COLO829 (cell line): Measurements from ENCODE around the gene SCAF4.
"Not testable (repeated sequence)": the region's sequence is repeated elsewhere in the genome, so short reads cannot be mapped to it uniquely, and the experiment has no call there.

ENCODE experiments used
- DNase-seq: peaks from one replicate; pipeline ENCODE4 v3.0.0; 2012; ENCODE audit warnings: low spot score

SCAF4 gene

DNA sequence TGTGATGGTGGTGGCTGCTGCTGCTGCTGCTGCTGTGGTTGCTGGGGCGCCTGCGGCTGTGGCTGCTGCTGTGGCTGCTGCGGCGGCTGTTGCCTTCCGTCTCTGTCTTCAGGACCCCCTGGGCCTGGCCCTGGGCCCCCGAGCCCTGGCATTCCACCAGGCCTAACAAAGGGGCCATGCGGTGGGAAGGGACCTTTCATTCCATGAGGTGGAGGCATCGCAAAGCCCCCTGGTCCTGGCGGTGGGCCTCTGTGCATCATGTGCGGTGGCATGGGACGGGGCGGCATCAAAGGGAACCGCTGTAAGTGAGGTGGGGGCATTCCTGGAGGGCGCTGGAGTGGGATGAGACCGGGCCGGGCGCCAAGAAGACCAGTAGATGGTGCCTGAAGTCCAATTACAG is 60.0 kb downstream of the SCAF4 start:
- no peak for DNase-seq

DNA sequence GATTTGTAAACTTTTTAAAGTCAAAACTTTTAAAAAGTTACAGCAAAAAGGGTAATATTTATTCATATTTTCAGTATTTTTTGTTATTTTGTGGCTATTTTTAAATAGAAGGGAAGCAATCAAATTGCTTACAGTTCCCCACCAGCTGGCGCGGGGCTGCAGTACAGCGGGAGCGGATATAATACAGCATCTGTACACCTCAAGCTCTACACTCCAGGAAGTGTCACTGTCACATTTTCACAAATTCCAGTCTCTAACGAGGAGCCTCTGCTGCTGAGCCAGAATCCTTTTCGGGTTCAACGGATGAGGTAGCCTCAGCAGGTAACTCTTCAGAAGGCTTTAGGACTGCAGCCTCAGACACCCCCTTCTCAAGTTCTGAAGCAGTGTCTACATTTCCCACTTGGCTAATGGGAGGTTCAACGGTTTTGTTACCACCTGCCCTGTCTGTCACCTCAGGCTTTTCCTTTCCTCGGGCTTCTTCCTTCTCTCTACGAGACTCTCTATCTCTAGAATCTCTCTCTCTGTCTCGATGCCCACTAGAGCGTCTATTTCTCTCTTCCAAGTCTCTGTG is 60.7 kb downstream of the SCAF4 start:
- no peak for DNase-seq

DNA sequence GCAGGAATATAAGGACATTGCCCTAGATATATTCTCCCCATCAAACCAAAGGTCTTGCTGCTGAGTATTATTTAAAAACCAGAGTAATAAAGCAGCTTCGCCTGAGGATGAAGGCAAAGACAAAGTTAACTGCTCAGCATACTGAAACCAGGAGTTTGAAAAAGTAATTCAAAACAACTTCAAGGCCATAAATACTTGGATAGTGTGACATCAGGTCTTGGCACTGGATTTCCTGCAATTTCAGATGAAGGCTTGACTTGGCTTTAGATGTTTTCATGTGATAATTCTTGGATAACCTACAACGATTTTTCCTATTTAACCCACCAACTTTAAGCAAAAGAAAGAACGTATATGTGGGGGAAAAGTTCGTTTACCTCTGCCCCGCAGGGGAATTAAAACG is 61.8 kb downstream of the SCAF4 start:
- DNase-seq, result no peak

DNA sequence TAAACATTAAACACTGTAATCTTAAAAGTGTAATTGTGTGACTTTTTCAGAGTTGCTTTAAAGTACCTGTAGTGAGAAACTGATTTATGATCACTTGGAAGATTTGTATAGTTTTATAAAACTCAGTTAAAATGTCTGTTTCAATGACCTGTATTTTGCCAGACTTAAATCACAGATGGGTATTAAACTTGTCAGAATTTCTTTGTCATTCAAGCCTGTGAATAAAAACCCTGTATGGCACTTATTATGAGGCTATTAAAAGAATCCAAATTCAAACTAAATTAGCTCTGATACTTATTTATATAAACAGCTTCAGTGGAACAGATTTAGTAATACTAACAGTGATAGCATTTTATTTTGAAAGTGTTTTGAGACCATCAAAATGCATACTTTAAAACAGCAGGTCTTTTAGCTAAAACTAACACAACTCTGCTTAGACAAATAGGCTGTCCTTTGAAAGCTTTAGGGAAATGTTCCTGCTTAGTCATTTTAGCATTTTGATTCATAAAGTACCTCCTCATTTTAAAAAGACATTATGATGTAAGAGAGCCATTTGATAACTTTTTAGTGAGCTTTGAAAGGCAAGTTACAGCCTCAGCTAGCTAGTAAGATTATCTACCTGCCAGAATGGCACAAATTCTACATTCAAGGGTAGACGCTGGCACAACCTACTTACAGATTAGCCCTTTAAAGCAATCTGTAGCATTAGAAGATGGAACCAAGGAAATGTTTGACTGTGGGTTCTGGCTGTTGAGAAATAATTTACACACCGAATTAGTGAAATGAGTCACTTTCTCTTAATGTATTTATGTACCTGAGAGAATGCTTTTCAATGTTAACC is 63.0 kb downstream of the SCAF4 start:
- no peak for DNase-seq

DNA sequence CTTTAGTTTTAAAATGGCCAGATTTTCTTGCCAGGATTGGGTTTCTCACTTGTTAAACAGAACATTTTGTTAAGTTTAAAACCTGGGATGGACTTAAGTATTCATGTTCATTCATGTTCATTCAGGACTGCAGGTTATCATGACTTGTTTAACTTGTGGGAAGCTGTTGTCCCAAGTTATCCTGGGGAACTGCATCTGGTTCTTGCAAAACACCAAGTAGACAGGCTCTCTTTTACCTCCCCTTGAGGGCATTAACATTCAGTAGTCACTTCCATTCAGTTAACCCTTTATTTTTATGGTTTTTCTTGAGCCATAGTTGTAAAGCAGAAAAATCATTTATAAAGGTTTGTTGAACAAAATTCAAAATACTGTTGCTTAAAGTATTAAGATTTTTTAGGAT is 64.3 kb downstream of the SCAF4 start:
- no peak for DNase-seq

DNA sequence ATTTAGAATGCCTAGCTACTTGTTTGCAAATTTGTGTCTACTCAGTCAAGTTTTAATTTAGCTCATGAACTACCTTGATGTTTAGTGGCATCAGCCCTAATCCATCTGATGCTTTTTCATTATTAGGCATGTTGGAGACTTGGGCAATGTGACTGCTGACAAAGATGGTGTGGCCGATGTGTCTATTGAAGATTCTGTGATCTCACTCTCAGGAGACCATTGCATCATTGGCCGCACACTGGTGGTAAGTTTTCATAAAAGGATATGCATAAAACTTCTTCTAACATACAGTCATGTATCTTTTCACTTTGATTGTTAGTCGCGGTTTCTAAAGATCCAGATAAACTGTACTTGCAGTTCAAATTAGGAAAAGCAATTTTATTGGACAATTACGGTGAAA is 64.8 kb downstream of the SCAF4 start:
- no peak for DNase-seq

DNA sequence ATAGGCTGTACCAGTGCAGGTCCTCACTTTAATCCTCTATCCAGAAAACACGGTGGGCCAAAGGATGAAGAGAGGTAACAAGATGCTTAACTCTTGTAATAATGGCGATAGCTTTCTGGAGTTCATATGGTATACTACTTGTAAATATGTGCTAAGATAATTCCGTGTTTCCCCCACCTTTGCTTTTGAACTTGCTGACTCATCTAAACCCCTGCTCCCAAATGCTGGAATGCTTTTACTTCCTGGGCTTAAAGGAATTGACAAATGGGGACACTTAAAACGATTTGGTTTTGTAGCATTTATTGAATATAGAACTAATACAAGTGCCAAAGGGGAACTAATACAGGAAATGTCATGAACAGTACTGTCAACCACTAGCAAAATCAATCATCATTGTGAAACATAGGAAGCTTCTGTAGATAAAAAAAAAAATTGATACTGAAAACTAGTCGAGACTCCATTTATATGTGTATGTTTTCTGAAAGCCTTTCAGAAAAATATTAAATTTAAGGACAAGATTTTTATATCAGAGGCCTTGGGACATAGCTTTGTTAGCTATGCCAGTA is 65.4 kb downstream of the SCAF4 start:
- no peak for DNase-seq

DNA sequence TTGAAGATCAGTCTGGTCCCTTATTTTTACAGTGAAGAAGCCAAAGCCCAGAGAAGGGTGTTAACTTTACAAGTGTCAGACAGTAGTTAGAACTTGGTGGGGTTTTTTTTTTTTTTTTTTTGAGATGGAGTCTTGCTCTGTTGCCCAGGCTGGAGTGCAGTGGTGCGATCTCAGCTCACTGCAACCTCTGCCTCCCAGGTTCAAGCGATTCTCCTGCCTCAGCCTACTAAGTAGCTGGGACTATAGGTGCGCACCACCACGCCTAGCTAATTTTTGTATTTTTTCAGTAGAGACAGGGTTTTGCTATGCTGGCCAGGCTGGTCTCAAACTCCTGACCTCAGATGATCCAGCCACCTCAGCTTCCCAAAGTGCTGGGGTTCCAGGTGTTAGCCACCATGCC is 66.0 kb downstream of the SCAF4 start:
- DNase-seq, result not testable (repeated sequence)

DNA sequence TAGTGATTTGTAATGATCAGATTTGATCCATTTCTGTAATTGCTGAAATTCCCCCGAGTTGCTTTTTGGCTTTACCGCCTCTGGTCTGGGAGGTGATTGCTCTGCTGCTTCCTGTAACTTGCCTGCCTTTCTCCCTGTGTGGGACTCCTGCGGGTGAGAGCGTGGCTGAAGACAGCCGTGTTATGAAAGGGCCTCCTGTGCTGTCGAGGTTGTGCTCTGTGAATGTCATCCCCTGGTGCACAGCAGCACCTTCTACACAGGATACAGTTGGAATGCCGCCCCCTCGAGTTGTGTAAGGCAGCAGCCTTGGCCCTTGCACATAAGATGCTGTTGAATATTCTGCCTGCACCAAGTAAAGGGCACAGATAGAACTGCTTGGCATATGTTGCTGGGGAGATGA is 66.5 kb downstream of the SCAF4 start:
- peak; percentile 69 for DNase-seq

DNA sequence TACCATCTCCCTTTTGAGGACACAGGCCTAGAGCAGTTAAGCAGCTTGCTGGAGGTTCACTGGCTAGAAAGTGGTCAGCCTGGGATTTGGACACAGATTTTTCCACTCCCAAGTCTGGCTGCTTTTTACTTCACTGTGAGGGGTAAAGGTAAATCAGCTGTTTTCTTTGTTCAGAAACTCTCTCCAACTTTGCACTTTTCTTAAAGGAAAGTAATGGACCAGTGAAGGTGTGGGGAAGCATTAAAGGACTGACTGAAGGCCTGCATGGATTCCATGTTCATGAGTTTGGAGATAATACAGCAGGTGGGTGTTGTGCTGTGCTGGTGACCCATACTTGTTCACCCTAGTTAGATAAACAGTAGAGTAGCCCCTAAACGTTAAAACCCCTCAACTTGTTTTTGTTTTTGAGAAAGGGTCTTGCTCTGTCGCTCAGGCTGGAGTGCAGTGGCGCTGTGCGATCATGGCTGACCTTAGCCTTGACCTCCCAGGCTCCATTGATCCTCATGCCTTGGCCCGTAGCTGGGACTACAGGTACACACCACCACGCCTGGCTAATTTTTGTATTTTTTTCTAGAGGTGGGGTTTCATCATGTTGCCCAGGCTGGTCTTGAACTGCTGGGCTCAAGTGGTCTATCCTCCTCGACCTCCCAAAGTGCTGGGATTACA is 68.2 kb downstream of the SCAF4 start:
- no peak for DNase-seq

DNA sequence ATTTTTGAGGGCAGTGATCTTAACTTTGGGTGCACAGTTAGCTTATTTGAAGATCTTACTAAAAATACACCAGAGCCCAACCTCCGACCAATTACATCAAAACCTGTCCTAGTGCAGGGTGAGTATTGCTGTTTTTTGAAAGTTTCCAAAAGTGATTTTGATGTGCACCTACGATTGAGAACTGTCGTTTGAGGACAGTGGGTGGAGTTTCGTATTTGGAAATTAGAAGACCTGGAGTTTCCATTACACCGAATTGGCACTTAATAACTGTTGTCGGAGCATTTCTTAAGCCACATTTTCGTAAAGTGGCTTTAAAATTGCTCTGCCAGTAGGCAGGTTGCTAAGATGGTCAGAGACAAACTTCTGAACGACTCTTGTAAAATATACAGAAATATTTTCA is 71.3 kb downstream of the SCAF4 start:
- DNase-seq, result no peak

DNA sequence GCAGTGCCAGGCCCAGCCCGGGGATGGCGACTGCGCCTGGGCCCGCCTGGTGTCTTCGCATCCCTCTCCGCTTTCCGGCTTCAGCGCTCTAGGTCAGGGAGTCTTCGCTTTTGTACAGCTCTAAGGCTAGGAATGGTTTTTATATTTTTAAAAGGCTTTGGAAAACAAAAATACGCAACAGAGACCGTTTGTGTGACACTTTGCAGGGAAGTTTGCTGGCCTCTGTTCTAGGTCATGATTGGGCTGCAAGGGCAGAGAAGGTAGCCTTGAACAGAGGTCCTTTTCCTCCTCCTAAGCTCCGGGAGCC is 71.7 kb downstream of the SCAF4 start:
- no peak for DNase-seq

DNA sequence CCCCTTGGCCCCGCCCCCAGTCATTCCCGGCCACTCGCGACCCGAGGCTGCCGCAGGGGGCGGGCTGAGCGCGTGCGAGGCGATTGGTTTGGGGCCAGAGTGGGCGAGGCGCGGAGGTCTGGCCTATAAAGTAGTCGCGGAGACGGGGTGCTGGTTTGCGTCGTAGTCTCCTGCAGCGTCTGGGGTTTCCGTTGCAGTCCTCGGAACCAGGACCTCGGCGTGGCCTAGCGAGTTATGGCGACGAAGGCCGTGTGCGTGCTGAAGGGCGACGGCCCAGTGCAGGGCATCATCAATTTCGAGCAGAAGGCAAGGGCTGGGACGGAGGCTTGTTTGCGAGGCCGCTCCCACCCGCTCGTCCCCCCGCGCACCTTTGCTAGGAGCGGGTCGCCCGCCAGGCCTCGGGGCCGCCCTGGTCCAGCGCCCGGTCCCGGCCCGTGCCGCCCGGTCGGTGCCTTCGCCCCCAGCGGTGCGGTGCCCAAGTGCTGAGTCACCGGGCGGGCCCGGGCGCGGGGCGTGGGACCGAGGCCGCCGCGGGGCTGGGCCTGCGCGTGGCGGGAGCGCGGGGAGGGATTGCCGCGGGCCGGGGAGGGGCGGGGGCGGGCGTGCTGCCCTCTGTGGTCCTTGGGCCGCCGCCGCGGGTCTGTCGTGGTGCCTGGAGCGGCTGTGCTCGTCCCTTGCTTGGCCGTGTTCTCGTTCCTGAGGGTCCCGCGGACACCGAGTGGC is 72.2 kb downstream of the SCAF4 start, which contains the start of gene SOD1:
TSS of gene SOD1 (plus strand) at position 158 of the 723 bp plus-strand sequence. CDS start at position 235, 77 bp downstream.
- DNase-seq, result peak; percentile 81

DNA sequence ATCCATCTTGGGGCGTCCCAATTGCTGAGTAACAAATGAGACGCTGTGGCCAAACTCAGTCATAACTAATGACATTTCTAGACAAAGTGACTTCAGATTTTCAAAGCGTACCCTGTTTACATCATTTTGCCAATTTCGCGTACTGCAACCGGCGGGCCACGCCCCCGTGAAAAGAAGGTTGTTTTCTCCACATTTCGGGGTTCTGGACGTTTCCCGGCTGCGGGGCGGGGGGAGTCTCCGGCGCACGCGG is 72.7 kb downstream of the SCAF4 start:
- no peak for DNase-seq

DNA sequence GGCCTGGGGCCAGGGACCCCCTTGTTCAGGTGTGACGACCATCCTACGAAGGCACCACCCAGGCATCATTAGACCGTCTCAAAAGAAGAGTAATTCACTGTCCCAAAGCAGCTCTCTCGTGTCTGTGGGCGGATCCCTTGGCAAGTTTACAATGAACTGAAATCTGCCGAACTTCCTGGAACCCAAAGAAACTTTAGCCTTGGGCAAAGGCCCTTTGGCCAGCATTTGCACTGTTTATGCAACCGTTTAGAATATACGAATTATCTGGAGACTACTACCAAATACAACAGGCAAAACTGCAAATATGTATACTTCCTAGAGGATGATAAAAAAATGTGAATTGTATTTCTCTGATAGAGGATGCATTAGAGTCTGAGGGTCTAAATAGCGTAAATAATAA is 73.9 kb downstream of the SCAF4 start:
- no peak for DNase-seq

DNA sequence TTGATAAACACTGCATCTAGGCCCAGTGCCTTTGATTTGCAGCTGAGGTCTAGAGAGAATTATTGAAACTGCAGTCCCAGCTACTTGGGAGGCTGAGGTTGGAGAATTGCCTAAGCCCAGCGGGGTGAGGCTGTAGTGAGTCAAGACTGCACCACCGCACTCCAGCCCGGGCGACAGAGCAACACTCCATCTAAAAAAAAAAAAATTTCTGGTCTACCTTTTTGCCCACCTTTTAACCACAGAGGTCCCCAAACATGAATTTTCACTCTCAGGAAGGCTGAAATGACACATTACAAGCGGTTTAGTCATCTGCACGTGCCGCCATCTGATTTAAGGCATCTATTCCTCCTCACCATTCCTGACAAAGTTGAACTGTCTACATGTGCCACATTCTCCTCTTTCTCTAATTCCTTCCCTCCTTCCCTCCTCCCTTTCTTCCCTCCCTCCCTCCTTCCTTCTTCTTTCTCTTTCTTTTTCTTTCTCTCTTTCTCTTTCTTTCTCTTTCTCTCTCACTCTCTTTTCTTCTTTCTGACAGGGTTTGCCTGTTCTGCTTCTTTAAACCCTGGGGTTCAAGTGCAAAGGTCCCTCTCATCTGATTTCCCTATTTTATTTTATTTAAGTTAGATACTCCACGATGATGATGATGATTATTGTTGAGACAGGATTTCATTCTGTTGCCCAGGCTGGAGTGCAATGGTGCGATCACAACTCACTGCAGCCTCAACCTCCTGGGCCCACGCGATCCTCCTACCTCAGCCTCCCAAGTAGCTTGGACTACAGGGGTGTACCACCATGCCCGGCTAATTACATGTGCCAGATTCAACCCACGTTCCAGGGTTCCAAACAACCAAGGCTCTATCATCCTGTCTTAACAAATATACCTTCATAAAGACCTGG is 75.5 kb downstream of the SCAF4 start:
- DNase-seq, result no peak

DNA sequence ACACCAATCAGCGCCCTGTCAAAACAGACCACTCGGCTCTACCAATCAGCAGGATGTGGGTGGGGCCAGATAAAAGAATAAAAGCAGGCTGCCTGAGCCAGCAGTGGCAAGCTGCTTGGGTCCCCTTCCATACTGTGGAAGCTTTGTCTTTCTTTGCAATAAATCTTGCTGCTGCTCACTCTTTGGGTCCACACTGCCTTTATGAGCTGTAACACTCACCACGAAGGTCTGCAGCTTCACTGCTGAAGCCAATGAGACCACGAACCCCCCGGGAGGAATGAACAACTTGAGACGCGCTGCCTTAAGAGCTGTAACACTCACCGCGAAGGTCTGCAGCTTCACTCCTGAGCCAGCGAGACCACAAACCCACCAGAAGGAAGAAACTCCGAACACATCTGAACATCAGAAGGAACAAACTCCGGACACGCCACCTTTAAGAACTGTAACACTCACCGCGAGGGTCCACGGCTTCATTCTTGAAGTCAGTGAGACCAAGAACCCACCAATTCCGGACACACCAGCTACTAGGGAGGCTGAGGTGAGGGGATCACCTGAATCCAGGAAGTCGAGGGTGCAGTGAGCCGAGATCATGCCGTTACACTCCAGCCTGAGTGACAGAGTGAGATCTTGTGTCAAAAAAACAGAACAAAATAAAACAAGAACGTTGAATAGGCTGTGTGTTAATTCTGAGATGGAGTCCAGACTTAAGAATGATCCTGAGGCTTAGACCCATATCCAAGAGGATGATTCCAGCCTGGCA is 76.9 kb downstream of the SCAF4 start:
- DNase-seq, result not testable (repeated sequence)

DNA sequence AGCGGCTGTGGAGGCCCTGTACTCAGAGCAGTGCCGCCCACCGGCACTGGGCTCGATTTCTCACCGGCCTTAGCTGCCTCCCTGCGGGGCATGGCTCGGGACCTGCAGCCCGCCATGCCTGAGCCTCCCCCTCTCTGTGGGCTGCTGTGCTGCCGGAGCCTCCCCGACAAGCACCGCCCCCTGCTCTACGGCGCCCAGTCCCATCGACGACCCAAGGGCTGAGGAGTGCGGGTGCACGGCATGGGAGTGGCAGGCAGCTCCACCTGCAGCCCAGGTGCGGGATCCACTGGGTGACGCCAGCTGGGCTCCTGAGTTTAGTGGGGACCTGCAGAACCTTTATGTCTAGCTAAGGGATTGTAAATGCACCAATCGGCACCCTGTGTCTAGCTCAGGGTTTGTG is 77.6 kb downstream of the SCAF4 start:
- no peak for DNase-seq

DNA sequence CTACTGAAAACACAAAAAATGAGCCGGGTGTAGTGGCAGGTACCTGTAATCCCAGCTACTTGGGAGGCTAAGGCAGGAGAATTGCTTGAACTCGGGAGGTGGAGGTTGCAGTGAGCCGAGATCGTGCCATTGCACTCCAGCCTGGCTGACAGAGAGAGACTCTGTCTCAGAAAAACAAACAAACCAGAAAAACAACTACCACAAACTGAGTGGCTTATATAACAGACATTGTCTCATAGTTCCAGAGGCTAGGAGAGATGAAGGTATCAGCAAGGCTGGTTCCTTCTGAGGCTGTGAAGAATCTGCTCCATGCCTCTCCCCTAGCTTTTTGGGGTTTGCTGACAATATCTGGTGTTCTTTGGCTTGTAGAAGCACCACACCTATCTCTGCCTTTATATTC is 80.4 kb downstream of the SCAF4 start:
- DNase-seq, result not testable (repeated sequence)

DNA sequence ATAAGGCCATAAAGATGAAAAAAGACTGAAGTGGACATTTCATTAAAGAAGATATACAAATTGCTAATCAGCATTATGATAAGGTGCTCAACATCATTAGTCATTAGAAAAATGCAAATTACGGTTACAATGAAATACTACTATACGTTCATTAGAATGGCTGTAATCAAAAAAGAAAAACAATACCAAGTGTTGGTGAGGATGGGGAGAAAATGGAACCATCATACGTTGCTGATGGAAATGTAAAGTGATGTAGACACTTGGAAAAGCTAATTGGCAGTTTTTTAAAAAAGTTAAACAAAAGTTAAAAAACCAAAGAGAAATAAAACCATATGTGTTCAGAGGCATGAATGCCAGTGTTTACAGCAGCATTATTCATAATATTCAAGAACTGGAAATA is 81.0 kb downstream of the SCAF4 start:
- no peak for DNase-seq

DNA sequence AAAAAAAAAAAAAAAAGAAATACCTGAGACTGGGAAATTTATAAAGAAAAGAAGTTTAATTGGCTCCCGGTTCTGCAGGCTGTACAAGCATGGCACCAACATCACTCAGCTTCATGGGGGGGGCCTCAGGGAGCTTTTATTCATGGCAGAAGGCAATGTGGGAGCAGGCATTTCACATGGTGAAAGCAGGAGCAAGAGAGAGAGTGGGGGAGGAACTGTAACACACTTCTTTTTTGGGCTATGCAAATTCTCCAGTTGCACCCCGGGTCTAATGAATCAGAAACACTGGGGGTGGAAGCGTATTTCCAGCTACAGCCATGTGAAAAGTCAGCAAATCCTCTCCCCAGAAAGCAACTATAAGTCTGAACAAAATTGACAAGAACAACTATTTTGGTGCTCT is 84.3 kb downstream of the SCAF4 start:
- DNase-seq, result no peak
